Measurements from ENCODE around the gene ICAM5. TPM values are rescaled to one million over a fixed set of nuclear protein-coding genes. Genes with fewer than 3 reads are reported as not detected.

ICAM5 gene
- total RNA-seq, 4 donors from 2014 or later, result 0.27 to 0.48 TPM; not detected in 2

DNA sequence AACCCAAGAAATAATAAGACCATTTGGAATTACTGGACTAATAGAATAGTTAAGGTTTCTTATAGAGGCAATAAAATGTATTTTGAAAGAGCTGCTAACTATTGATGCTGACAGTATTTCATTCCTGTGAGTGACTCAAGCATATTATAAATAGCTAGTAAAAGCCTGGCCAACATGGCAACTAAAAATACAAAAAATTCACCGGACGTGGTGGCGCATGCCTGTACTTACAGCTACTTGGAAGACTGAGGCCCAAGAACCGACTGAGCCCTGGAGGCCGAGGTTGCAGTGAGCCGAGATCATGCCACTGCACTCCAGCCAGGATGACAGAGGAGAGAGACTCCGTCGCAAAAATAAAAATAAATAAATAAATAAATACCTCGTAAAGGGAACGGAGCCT, 55.0 kb downstream of the ICAM5 start:
- intact Hi-C loops (cut with DNase I; ENCODE audit: low total_unique reads), result no loop called here

More for the DNA sequence above, 55.0 kb downstream of the ICAM5 start:
- Histone ChIP-seq H3K27ac (no peak overlapping the region), H3K9me3 (no peaks in the 10 kb centered on the region), H3K36me3 (no peaks in the 10 kb centered on the region), H3K27me3 (no peaks in the 10 kb centered on the region), H3K4me1 (no peaks in the 10 kb centered on the region), H3K4me3 (no peak overlapping the region)
- DNase-seq, result no peak
- in situ Hi-C loops (cut with MboI; ENCODE audit: low pct_ligation_motif_present in 1 of 4, low pct_unique_long_range_greater_than_20kb in 1 of 4, low sequenced_read_pairs in 3 of 4), result no loop called here
- WGBS, 2 donors (ENCODE audit: low coverage in 1 of 2), result 84 to 97% methylated on average over 5 to 10 of the region's 10 CpGs
- TF ChIP-seq EP300 (IDR thresholded peaks at IDR 0.05; ENCODE audit: low read depth) (no peak), POLR2A (IDR thresholded peaks at IDR 0.05) (no peak), POLR2AphosphoS5 (IDR thresholded peaks at IDR 0.05) (no peak)
- TF ChIP-seq, protein P1, sequence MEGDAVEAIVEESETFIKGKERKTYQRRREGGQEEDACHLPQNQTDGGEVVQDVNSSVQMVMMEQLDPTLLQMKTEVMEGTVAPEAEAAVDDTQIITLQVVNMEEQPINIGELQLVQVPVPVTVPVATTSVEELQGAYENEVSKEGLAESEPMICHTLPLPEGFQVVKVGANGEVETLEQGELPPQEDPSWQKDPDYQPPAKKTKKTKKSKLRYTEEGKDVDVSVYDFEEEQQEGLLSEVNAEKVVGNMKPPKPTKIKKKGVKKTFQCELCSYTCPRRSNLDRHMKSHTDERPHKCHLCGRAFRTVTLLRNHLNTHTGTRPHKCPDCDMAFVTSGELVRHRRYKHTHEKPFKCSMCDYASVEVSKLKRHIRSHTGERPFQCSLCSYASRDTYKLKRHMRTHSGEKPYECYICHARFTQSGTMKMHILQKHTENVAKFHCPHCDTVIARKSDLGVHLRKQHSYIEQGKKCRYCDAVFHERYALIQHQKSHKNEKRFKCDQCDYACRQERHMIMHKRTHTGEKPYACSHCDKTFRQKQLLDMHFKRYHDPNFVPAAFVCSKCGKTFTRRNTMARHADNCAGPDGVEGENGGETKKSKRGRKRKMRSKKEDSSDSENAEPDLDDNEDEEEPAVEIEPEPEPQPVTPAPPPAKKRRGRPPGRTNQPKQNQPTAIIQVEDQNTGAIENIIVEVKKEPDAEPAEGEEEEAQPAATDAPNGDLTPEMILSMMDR (IDR thresholded peaks at IDR 0.05), result no peak

Small RNA genes within 50 kb of the gene (small RNA-seq; reads per million reads assigned to genes)
- gene AC011511.1, result 0 reads per million in 4 donors
- gene AC011511.4, result 0 reads per million in 4 donors

Other genes with a start within 250 kb of the ICAM5 start
- gene SHFL, start 203.6 kb upstream of the ICAM5 start, total RNA-seq, result 10 to 100 TPM; 24.5 to 56.1 (median 39.0) TPM
- 1 to 10 TPM in 1 of 4 donors, under 1 TPM in 2, not detected in 1; 0.32 to 4.5 (median 0.55) TPM for gene ANGPTL6, start 187.3 kb upstream of the ICAM5 start, total RNA-seq
- 10 to 100 TPM; 10.1 to 31.8 (median 21.5) TPM for gene PPAN, start 183.6 kb upstream of the ICAM5 start, total RNA-seq
- gene P2RY11, start 178.3 kb upstream of the ICAM5 start, total RNA-seq, result 10 to 100 TPM in 1 of 4 donors, 1 to 10 TPM in 2, under 1 TPM in 1; 0.80 to 13.8 (median 6.9) TPM
- gene EIF3G, start 170.1 kb upstream of the ICAM5 start, total RNA-seq, result 100 to 1,000 TPM; 169 to 293 (median 198) TPM
- 100 to 1,000 TPM in 1 of 4 donors, 10 to 100 TPM in 3; 23.3 to 122 (median 42.0) TPM for gene DNMT1, start 95.0 kb upstream of the ICAM5 start, total RNA-seq
- 1 to 10 TPM in 3 of 4 donors, under 1 TPM in 1; 0.80 to 7.1 (median 3.5) TPM for gene S1PR2, start 58.6 kb upstream of the ICAM5 start, total RNA-seq
- gene MRPL4, start 37.7 kb upstream of the ICAM5 start, total RNA-seq, result 10 to 100 TPM; 44.1 to 89.6 (median 62.5) TPM
- gene ICAM1, start 18.8 kb upstream of the ICAM5 start, total RNA-seq, result 10 to 100 TPM in 1 of 4 donors, 1 to 10 TPM in 3; 6.4 to 26.6 (median 7.7) TPM
- under 1 TPM in 2 of 4 donors, not detected in 2; 0.48 to 0.55 TPM for gene ICAM4, start 3.0 kb upstream of the ICAM5 start, total RNA-seq
- gene ZGLP1, start 19.9 kb downstream of the ICAM5 start, total RNA-seq, result 1 to 10 TPM; 1.9 to 8.2 (median 3.8) TPM
- gene FDX2, start 26.1 kb downstream of the ICAM5 start, total RNA-seq, result 10 to 100 TPM in 1 of 4 donors, 1 to 10 TPM in 2, not detected in 1; 6.1 to 28.9 (median 8.4) TPM
- gene RAVER1, start 43.6 kb downstream of the ICAM5 start, total RNA-seq, result 10 to 100 TPM; 35.0 to 39.6 (median 38.6) TPM
- 10 to 100 TPM in 2 of 4 donors, 1 to 10 TPM in 2; 2.6 to 17.5 (median 8.6) TPM for gene ICAM3, start 49.7 kb downstream of the ICAM5 start, total RNA-seq
- 100 to 1,000 TPM; 111 to 463 (median 201) TPM for gene TYK2, start 90.6 kb downstream of the ICAM5 start, total RNA-seq
- 100 to 1,000 TPM; 125 to 168 (median 162) TPM for gene CDC37, start 113.6 kb downstream of the ICAM5 start, total RNA-seq
- gene PDE4A, start 130.6 kb downstream of the ICAM5 start, total RNA-seq, result 10 to 100 TPM in 3 of 4 donors, 1 to 10 TPM in 1; 9.0 to 15.9 (median 13.1) TPM
- gene KEAP1, start 213.4 kb downstream of the ICAM5 start, total RNA-seq, result 100 to 1,000 TPM in 1 of 4 donors, 10 to 100 TPM in 3; 54.8 to 348 (median 79.1) TPM
- not detected for gene S1PR5, start 227.5 kb downstream of the ICAM5 start, total RNA-seq